Kidney epithelial cell (primary cell): ENCODE results near the gene NRDC. TPM values are rescaled to one million over a fixed set of nuclear protein-coding genes. Genes with fewer than 3 reads are reported as not detected.

ENCODE experiments used
- DNase-seq: peaks from one replicate; pipeline ENCODE4 v3.0.0-alpha.2; 2010; ENCODE audit warnings: low read depth
- H3K27me3 ChIP-seq: 2 replicates; pipeline ENCODE4 v1.6.0; 2011; ENCODE audit warnings: low read length; ENCODE audit not compliant: control insufficient read depth, insufficient read depth
- H3K36me3 ChIP-seq: 2 replicates; pipeline ENCODE4 v1.5.1; 2011; ENCODE audit warnings: low read length; ENCODE audit not compliant: control insufficient read depth, insufficient read depth
- H3K4me3 ChIP-seq: 2 replicates; pipeline ENCODE4 v1.5.1; 2011; ENCODE audit warnings: low read depth, mild to moderate bottlenecking, control low read depth, low read length
- total RNA-seq: library from RNA; depleted of rRNA; stranded (reverse); fragments of >200 nt; gene quantifications from 2 replicates; pipeline ENCODE4 v1.2.3, GENCODE V29; 2015
- TF ChIP-seq, protein P1 (sequence below): IDR thresholded peaks from 2 replicates; pipeline ENCODE4 v1.5.1; 2011; ENCODE audit warnings: mild to moderate bottlenecking, moderate library complexity, low read length, control low read depth, inconsistent platforms; ENCODE audit not compliant: insufficient read depth, poor library complexity, severe bottlenecking

NRDC gene
- total RNA-seq, 1 donor from 2014 or later: 62.2 TPM

DNA sequence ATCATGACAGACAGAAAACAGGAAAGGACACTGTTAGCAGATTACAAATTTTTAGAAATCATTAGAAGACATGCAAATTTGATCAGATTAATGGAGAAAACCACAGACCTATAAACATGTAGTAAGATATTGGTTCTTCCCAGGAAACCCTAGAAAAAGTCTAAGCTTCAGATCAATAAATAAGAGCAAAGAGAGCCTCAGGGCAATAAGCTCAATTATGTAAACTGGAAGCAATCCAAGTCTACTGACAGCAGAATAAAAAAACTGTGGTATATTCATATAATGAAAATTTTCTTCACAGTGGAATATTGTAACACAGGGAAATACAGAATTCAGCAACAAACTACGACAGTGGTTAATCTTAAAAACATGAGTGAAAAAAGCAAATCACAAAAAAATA is 36.3 kb downstream of the NRDC start:
- no peak overlapping the region for H3K4me3 ChIP-seq
- H3K36me3 ChIP-seq: no peaks in the 10 kb centered on the region
- no peak for DNase-seq
- no peaks in the 10 kb centered on the region for H3K27me3 ChIP-seq
- TF ChIP-seq, protein P1, sequence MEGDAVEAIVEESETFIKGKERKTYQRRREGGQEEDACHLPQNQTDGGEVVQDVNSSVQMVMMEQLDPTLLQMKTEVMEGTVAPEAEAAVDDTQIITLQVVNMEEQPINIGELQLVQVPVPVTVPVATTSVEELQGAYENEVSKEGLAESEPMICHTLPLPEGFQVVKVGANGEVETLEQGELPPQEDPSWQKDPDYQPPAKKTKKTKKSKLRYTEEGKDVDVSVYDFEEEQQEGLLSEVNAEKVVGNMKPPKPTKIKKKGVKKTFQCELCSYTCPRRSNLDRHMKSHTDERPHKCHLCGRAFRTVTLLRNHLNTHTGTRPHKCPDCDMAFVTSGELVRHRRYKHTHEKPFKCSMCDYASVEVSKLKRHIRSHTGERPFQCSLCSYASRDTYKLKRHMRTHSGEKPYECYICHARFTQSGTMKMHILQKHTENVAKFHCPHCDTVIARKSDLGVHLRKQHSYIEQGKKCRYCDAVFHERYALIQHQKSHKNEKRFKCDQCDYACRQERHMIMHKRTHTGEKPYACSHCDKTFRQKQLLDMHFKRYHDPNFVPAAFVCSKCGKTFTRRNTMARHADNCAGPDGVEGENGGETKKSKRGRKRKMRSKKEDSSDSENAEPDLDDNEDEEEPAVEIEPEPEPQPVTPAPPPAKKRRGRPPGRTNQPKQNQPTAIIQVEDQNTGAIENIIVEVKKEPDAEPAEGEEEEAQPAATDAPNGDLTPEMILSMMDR: no peak

DNA sequence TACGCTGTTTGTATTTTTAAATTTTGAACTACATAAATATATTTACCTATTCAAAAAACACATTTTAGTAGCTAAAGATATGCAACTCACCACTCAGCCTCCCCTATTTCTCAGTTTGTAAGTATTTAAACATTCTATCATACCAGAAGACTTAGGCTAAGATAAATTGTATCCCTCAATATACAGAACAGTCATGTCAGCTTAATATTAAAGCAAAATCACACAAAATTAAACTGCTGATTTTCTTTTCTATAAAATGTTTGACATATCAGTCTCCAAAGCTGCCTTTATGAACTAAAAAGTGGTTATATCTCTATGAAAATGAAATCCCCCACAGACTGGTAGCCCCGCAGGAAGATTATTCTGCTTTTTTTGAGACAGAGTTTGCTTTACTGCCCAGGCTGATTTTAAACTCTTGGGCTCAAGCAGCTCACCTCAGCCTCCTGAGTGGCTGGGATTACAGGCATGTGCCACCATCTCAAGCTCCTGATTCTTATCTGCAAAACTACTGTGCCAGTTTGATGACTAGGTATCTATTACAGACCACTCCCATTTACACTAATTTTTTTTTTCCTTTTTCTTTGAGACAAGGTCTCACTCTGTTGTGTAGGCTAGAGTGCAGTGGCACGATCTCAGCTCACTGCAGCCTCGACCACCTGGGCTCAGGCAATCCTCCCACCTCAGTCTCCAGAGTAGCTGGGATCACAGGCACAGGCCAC is 37.6 kb downstream of the NRDC start:
- Histone ChIP-seq H3K36me3 (no peaks in the 10 kb centered on the region), H3K27me3 (no peaks in the 10 kb centered on the region), H3K4me3 (no peak overlapping the region)
- no peak for DNase-seq
- TF ChIP-seq, protein P1: no peak

DNA sequence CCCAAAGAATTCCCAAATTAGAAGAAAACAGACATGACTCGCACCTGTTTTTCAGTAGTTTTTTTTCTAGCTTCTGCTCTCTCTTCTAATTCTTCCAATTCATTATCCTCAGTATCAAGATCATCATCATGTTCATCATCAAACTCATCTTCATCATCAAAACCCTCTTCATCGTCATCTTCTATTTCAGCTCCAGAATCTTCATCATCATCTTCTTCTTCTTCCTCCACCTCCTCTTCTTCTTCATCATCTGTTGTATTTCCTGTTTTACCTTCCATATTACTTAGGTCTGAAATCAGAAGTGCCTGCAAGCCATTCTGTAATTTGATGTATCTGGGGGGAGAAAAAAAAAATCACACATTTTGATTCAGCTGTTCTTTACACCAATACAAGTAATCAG is 38.3 kb downstream of the NRDC start:
- H3K4me3 ChIP-seq: no peak overlapping the region
- TF ChIP-seq, protein P1: no peak
- DNase-seq: no peak
- no peaks in the 10 kb centered on the region for H3K36me3 ChIP-seq
- H3K27me3 ChIP-seq: no peaks in the 10 kb centered on the region

DNA sequence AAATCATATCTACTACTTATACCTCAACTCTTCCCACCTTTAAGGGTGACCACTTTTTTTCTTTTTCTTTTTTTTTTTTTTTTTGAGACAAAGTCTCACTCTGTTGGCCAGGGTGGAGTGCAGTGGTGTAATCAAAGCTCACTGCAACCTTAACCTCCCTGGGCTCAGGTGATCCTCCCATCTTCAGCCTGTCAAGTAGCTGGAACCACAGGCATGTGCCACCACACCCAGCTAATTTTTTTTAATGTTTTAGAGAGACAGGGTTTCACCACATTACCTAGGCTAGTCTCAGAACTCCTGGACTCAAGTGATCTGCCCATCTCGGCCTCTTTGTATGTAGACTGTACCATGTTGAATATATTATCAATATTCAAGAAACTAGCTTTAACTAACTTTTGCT is 39.4 kb downstream of the NRDC start:
- no peaks in the 10 kb centered on the region for H3K36me3 ChIP-seq
- no peaks in the 10 kb centered on the region for H3K27me3 ChIP-seq
- no peak overlapping the region for H3K4me3 ChIP-seq
- TF ChIP-seq, protein P1: no peak
- DNase-seq: no peak

DNA sequence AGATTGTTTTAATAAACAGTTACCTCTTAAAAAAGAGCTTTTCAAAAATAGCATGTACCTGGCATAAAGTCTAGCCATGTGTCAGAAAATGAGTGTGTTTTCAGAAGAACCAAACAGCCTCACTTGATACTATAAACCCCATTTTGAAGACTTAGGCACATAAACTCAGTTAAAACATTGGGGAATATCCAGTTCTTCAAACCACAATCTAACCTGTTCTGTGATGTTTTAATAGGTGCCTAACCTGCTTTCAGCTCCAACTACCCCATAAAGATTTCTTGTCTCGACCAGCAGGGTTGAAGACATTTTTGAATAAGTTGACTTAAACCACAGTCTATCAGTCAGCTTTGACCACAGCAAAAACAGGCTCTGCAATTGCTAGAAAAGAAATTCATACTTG is 41.3 kb downstream of the NRDC start:
- DNase-seq: no peak
- no peaks in the 10 kb centered on the region for H3K27me3 ChIP-seq
- TF ChIP-seq, protein P1: no peak

DNA sequence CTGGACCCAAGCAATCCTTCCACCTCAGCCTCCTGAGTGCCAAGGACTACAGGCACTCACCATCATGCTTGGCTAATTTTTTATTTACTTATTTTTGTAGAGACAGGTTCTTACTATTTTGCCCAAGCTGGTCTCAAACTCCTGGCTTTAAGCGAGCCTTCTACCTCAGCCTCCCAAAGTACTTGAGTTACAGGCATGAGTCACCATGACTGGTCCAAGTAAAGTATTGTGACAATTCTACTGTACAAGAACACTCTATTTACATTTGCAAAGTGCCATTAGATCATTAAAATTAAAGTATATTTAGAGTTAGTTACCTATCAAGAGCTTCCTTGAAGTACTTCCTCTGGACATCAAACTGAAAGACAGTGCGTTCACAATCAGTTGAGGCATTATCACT is 44.8 kb downstream of the NRDC start:
- no peak for DNase-seq
- Histone ChIP-seq H3K4me3 (no peak overlapping the region), H3K36me3 (no peaks in the 10 kb centered on the region), H3K27me3 (no peaks in the 10 kb centered on the region)
- TF ChIP-seq, protein P1: no peak

More for the DNA sequence above, 41.3 kb downstream of the NRDC start:
- H3K4me3 ChIP-seq: no peak overlapping the region
- H3K36me3 ChIP-seq: no peaks in the 10 kb centered on the region
